ENCODE measurements around the gene WDR37. TPM values are rescaled to one million over a fixed set of nuclear protein-coding genes. Genes with fewer than 3 reads are reported as not detected.

Gene WDR37
- total RNA-seq, 4 donors from 2014 or later, result 16.8 to 28.8 (median 22.3) TPM

DNA sequence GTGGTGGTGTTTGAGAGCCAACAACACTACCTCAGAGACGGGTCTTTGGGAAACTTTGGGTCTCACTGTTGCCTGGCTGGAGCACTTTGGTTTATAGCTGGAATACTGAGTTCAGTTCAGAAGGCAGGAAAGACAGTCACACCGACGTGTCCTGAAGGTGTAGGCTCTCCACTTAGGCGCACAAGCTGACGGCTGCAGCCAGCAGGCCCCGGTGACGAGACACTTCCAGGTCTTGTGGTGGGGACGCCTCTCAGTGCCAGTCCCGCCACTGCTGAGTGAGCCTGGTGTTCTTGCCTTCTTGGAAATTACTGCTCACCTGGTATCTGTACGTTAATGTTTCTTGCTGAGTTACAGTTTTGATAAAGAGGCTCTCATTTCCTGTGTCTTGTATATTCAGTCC, 74.0 kb downstream of the WDR37 start:
- peak in 1 of 3 donors; percentile 28 for DNase-seq
- H3K4me3 ChIP-seq, result no peak overlapping the region
- no peaks in the 10 kb centered on the region for H3K9me3 ChIP-seq
- TF ChIP-seq, protein P1, sequence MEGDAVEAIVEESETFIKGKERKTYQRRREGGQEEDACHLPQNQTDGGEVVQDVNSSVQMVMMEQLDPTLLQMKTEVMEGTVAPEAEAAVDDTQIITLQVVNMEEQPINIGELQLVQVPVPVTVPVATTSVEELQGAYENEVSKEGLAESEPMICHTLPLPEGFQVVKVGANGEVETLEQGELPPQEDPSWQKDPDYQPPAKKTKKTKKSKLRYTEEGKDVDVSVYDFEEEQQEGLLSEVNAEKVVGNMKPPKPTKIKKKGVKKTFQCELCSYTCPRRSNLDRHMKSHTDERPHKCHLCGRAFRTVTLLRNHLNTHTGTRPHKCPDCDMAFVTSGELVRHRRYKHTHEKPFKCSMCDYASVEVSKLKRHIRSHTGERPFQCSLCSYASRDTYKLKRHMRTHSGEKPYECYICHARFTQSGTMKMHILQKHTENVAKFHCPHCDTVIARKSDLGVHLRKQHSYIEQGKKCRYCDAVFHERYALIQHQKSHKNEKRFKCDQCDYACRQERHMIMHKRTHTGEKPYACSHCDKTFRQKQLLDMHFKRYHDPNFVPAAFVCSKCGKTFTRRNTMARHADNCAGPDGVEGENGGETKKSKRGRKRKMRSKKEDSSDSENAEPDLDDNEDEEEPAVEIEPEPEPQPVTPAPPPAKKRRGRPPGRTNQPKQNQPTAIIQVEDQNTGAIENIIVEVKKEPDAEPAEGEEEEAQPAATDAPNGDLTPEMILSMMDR (IDR thresholded peaks at IDR 0.05), result no peak
- TF ChIP-seq POLR2A (IDR thresholded peaks at IDR 0.05), result no peak
- H3K4me1 ChIP-seq, result no peaks in the 10 kb centered on the region
- H3K36me3 ChIP-seq, result peaks cover 0 to 61% (median 4%) of the 10 kb centered on the region in 3 donors
- H3K27ac ChIP-seq, result no peak overlapping the region
- H3K27me3 ChIP-seq, result no peaks in the 10 kb centered on the region

DNA sequence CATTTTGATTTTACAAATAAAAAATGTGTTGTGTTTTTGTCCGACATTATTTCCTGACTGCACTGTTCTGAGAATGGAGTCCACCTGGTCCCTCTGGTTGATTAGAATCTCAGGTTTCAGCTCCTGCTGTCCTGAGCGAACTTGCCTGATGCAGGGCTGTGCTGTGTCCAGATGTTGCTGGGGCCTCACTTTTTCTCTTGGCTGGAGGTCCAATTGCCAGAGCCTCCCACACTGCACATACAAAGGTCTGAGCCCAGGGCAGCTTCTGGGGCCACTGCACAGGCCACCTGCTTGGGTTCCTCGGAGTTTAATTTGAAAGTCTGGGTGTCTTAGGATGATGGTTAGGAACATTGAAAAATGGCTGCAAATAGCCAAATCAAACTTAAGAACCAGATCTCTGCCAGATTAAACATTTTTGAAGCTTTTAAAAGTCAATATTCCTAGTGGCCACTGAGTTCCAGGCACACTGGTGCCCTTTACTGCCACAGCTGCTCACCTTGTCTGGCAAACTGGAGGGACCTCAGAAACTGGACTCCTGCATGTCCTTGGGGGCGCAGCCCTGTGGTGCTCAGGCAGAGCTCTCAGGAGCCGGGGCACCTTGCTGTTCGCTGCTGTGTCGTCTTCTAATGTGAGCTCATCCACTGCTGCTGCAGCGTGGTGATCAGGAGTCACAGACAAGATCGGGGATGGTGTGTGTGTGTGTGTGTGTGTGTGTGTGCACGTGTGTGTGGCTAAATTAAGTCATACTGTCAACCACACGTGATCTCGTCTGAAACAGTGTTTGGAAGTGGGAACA, 75.0 kb downstream of the WDR37 start:
- no peak overlapping the region for H3K4me3 ChIP-seq
- H3K9me3 ChIP-seq, result no peaks in the 10 kb centered on the region
- peaks cover 0 to 51% (median 4%) of the 10 kb centered on the region in 3 donors for H3K36me3 ChIP-seq
- peak in 1 of 3 donors; percentile 21 for DNase-seq
- H3K27ac ChIP-seq, result no peak overlapping the region
- no peaks in the 10 kb centered on the region for H3K27me3 ChIP-seq
- TF ChIP-seq POLR2A (IDR thresholded peaks at IDR 0.05), result no peak
- TF ChIP-seq, protein P1 (IDR thresholded peaks at IDR 0.05), result no peak
- no peaks in the 10 kb centered on the region for H3K4me1 ChIP-seq

DNA sequence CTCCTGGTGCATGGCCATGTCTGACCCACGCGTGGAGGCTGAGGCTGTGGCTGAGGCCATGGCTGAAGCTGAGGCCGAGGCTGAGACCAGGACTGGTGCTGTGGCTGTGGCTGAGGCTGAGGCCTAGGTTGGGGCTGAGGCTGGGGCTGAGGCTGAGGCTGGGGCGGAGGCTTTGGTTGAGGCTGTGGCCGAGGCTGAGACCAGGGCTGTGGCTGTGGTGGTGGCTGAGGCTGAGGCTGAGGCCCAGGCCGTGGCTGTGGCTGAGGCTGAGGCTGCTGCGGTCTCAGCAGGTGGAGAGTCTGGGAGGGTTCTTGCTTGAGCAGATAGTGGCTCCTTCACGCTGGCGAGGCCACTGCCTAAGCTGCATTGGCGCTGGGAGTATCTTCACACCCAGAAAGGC, 76.4 kb downstream of the WDR37 start:
- H3K4me1 ChIP-seq, result no peaks in the 10 kb centered on the region
- no peak overlapping the region for H3K27ac ChIP-seq
- H3K9me3 ChIP-seq, result no peaks in the 10 kb centered on the region
- peaks cover 0 to 40% (median 4%) of the 10 kb centered on the region in 3 donors for H3K36me3 ChIP-seq
- no peaks in the 10 kb centered on the region for H3K27me3 ChIP-seq
- no peak for TF ChIP-seq POLR2A (IDR thresholded peaks at IDR 0.05)
- TF ChIP-seq, protein P1 (IDR thresholded peaks at IDR 0.05), result no peak
- peak in 1 of 3 donors; percentile 34 for DNase-seq
- no peak overlapping the region for H3K4me3 ChIP-seq

DNA sequence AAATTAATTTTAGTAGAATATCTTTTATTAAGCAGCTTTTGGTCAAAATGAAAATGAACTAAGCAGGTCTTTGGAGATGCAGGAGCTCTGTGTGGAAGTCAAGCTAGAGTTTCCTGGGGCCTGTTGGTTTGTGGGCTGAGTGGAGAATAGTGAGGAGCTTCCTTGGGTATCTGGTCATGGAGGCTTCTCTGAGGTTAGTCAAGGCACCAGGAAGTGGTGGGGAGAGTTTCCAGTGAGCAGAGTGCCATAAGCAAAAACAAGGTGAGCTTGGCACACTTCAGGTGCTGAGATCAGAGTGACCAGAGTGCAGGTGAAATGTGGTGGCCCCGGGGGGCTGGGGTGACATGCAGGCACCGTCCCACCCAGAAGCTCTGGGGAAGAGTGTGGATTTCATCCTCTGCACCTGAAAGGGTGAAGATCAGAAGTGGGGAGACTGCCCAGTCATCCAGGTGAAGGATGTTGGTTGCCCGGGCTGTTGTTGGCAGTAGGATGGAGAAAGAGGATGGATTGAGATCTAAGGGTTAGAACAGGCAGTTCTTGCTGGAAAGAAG, 77.4 kb downstream of the WDR37 start:
- Histone ChIP-seq H3K4me3 (no peak overlapping the region), H3K36me3 (peaks cover 0 to 34% (median 4%) of the 10 kb centered on the region in 3 donors), H3K4me1 (no peaks in the 10 kb centered on the region), H3K27ac (no peak overlapping the region), H3K27me3 (no peaks in the 10 kb centered on the region), H3K9me3 (no peaks in the 10 kb centered on the region)
- TF ChIP-seq, protein P1 (IDR thresholded peaks at IDR 0.05), result no peak
- no peak for DNase-seq

DNA sequence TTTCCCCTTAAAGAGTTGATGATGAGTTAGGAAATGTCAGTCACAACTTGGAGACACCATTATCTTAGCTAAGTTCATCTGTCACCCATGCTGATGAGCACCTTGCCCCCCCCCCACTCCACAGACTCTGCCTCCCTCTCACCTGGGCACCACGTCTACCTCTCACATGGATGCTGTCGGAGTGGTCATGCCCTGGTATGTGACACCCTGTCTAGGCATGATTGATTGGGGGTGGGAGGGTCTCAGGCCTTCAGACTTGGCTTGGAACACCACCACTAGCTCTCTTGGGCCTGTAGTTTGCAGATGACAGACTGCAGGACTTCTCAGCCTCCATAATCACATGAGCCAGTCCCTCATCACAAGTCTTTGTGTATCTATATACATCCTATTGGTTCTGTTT, 78.0 kb downstream of the WDR37 start:
- Histone ChIP-seq H3K36me3 (peaks cover 0 to 28% (median 4%) of the 10 kb centered on the region in 3 donors), H3K27ac (no peak overlapping the region), H3K4me1 (no peaks in the 10 kb centered on the region), H3K9me3 (no peaks in the 10 kb centered on the region), H3K27me3 (no peaks in the 10 kb centered on the region), H3K4me3 (no peak overlapping the region)
- DNase-seq, result no peak
- TF ChIP-seq, protein P1 (IDR thresholded peaks at IDR 0.05), result no peak
- TF ChIP-seq POLR2A (IDR thresholded peaks at IDR 0.05), result no peak
